ENCODE data around the gene LRCH2. TPM values are rescaled to one million over a fixed set of nuclear protein-coding genes. Genes with fewer than 3 reads are reported as not detected.
"Not testable (repeated sequence)": the region's sequence is repeated elsewhere in the genome, so short reads cannot be mapped to it uniquely, and the experiment has no call there.

LRCH2 gene
- total RNA-seq, 1 experiment from 2014 or later = not detected

- intact Hi-C loops (cut with micrococcal nuclease; ENCODE audit: unreplicated experiment) = no loop called here
- Histone ChIP-seq H4K20me1 (ENCODE audit: insufficient read depth) (no peaks in the 10 kb centered on the region), H3K4me1 (replicated peaks; ENCODE audit: insufficient read depth) (no peaks in the 10 kb centered on the region), H3K4me2 (no peak overlapping the region), H3K27ac (no peak overlapping the region), H3F3A (ENCODE audit: insufficient read depth, low read depth) (no peaks in the 10 kb centered on the region), H3K36me3 (ENCODE audit: low read depth) (no peaks in the 10 kb centered on the region), H3K27me3 (ENCODE audit: insufficient read depth, low read depth) (no peaks in the 10 kb centered on the region), H3K9me3 (ENCODE audit: insufficient read depth, low read depth) (no peaks in the 10 kb centered on the region), H3K9me2 (ENCODE audit: insufficient read depth) (no peaks in the 10 kb centered on the region), H3K4me3 (no peak overlapping the region), H2AFZ (0 out of 2 replicates have a peak overlapping the region, but pooled peaks have one; percentile 39), H3K79me2 (ENCODE audit: low read depth) (no peaks in the 10 kb centered on the region)
- BruUV-seq (replicated peaks) = no TSS peak
- TF ChIP-seq CTCF (conservative IDR thresholded peaks at IDR 0.05) (no peak), EZH2 (IDR thresholded peaks at IDR 0.05; ENCODE audit: low read depth) (no peak)
- DNase-seq = no peak
- CTCF ChIA-PET = no interaction called here
- POLR2A ChIA-PET (ENCODE audit: unreplicated experiment) = no interaction called here
Measured at GRCh38 chrX:115214605-115215004, 19.3 kb downstream of the LRCH2 start.

- intact Hi-C loops (cut with micrococcal nuclease; ENCODE audit: unreplicated experiment) = no loop called here
- Histone ChIP-seq H4K20me1 (ENCODE audit: insufficient read depth) (no peaks in the 10 kb centered on the region), H3K36me3 (ENCODE audit: low read depth) (no peaks in the 10 kb centered on the region), H3F3A (ENCODE audit: insufficient read depth, low read depth) (no peaks in the 10 kb centered on the region), H3K27ac (no peak overlapping the region), H2AFZ (0 out of 2 replicates have a peak overlapping the region, but pooled peaks have one; percentile 39), H3K9me3 (ENCODE audit: insufficient read depth, low read depth) (no peaks in the 10 kb centered on the region), H3K4me1 (replicated peaks; ENCODE audit: insufficient read depth) (no peaks in the 10 kb centered on the region), H3K79me2 (ENCODE audit: low read depth) (no peaks in the 10 kb centered on the region), H3K27me3 (ENCODE audit: insufficient read depth, low read depth) (no peaks in the 10 kb centered on the region), H3K9me2 (ENCODE audit: insufficient read depth) (no peaks in the 10 kb centered on the region), H3K4me2 (no peak overlapping the region), H3K4me3 (no peak overlapping the region)
- TF ChIP-seq EZH2 (IDR thresholded peaks at IDR 0.05; ENCODE audit: low read depth) (no peak), CTCF (conservative IDR thresholded peaks at IDR 0.05) (no peak)
- ChIA-PET CTCF (no interaction called here), POLR2A (ENCODE audit: unreplicated experiment) (no interaction called here)
- no TSS peak for BruUV-seq (replicated peaks)
- no peak for DNase-seq
Measured at GRCh38 chrX:115214151-115214550, 19.7 kb downstream of the LRCH2 start.

GRCh38 chrX:115209547-115209946 is 24.3 kb downstream of the LRCH2 start:
- H3K27ac ChIP-seq; H3K4me2 ChIP-seq; H3K9me3 ChIP-seq (ENCODE audit: insufficient read depth, low read depth); H2AFZ ChIP-seq; H3K36me3 ChIP-seq (ENCODE audit: low read depth); H3K4me1 ChIP-seq (replicated peaks; ENCODE audit: insufficient read depth); H3K27me3 ChIP-seq (ENCODE audit: insufficient read depth, low read depth); intact Hi-C loops (cut with micrococcal nuclease; ENCODE audit: unreplicated experiment); H3K79me2 ChIP-seq (ENCODE audit: low read depth); H3F3A ChIP-seq (ENCODE audit: insufficient read depth, low read depth); BruUV-seq (replicated peaks); H4K20me1 ChIP-seq (ENCODE audit: insufficient read depth); CTCF ChIA-PET; POLR2A ChIA-PET (ENCODE audit: unreplicated experiment); DNase-seq; H3K4me3 ChIP-seq; H3K9me2 ChIP-seq (ENCODE audit: insufficient read depth): not testable (repeated sequence)

- DNase-seq = no peak
- no peaks in the 10 kb centered on the region for H4K20me1 ChIP-seq (ENCODE audit: insufficient read depth)
- H3K4me1 ChIP-seq (replicated peaks; ENCODE audit: insufficient read depth) = no peaks in the 10 kb centered on the region
- H3K4me2 ChIP-seq = no peak overlapping the region
- no peaks in the 10 kb centered on the region; the same call in 1 of the 2 replicates for H3K9me3 ChIP-seq (ENCODE audit: insufficient read depth, low read depth)
- H3K27me3 ChIP-seq (ENCODE audit: insufficient read depth, low read depth) = no peaks in the 10 kb centered on the region
- no peaks in the 10 kb centered on the region for H3K9me2 ChIP-seq (ENCODE audit: insufficient read depth)
- no peaks in the 10 kb centered on the region for H3F3A ChIP-seq (ENCODE audit: insufficient read depth, low read depth)
- H3K27ac ChIP-seq = no peak overlapping the region
- H2AFZ ChIP-seq = no peak overlapping the region
- ChIA-PET POLR2A (ENCODE audit: unreplicated experiment) (no interaction called here), CTCF (no interaction called here)
- BruUV-seq (replicated peaks) = no TSS peak
- TF ChIP-seq EZH2 (IDR thresholded peaks at IDR 0.05; ENCODE audit: low read depth) (no peak), CTCF (conservative IDR thresholded peaks at IDR 0.05) (no peak)
- H3K4me3 ChIP-seq = no peak overlapping the region
- no peaks in the 10 kb centered on the region for H3K79me2 ChIP-seq (ENCODE audit: low read depth)
- intact Hi-C loops (cut with micrococcal nuclease; ENCODE audit: unreplicated experiment) = no loop called here
- no peaks in the 10 kb centered on the region for H3K36me3 ChIP-seq (ENCODE audit: low read depth)
Measured at GRCh38 chrX:115204040-115204439, 29.9 kb downstream of the LRCH2 start.
